ENCODE measurements around the gene FOCAD.

- TF ChIP-seq CTCF (conservative IDR thresholded peaks at IDR 0.05 in 1 of 2, IDR thresholded peaks at IDR 0.05 in 1 of 2; ENCODE audit: low read depth in 1 of 2, low read length in 2 of 2): no peak
- no peak for TF ChIP-seq EZH2 (IDR thresholded peaks at IDR 0.05; ENCODE audit: low read length, missing control alignments)
Measured at GRCh38 chr9:20775683-20776082, 91.6 kb downstream of the FOCAD start.

All from fibroblast of lung (primary cell).